DMS 273 (cell line): ENCODE data around the gene CRIP1.

Source experiments
- DNase-seq: peaks from one replicate; lab custom pipeline; 2025; ENCODE audit not compliant: unreplicated experiment; lab: John Stamatoyannopoulos, UW

The CRIP1 gene

DNA sequence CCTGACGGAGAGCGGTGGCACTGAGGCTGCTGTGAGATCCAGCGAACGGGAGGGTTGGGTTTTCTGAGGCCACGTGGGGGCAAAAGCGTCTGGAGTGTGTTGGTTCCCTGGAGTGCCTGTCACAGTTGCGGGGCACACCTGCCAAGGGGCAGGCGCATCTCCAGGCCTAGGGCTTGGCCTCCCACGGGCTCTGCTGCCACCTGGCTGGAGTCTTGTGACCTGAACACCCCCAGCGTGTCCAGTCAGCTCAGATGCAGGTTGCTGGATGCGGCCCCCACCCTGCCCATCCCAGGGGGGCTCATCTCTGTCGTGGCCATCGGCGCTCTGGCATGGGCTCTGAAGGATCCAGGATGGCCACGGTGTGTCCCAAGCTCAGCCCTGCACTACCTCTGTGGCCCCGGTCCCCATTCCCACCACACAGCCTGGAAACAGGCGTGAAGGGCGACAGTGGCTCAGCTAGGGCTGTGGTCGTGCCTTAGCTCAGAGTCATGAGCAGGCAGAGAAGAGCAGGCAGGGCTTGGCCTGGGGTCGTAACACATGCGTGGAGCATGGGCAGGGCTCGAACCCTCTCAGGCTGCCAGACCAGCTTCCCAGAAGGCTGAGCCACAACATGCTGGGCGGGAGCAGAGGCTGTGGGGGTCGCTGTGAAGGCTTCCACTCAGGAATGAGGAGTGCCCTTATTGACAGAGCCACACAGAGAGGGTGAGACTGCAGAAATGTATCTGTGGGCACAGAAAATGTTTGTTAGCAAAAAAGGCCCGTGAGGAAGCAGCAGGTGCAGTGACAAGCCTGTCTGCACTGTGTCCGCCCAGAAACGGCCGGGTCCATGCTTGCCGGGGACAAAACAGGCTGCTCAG is 35.6 kb upstream of the CRIP1 start:
- no peak for DNase-seq

DNA sequence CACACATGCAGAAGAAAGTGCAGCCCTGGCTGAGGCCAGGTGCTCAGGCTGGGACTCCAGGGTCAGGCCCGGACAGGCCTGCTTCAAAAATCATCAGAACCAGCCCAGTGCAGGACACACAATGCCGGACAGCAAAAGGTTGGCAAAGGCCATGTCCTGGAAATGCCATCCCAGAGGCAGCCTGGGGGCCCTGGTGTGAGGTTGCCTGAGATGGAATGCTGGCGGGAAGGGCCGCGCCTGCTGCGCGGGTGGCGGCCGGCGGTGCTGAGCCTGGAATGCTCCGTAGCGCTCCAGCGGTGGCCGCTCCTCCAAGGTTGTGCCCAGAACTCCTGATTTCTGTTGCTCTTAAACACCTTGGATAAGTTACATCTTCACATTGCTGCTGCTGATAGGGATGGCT is 33.7 kb upstream of the CRIP1 start:
- DNase-seq: no peak

DNA sequence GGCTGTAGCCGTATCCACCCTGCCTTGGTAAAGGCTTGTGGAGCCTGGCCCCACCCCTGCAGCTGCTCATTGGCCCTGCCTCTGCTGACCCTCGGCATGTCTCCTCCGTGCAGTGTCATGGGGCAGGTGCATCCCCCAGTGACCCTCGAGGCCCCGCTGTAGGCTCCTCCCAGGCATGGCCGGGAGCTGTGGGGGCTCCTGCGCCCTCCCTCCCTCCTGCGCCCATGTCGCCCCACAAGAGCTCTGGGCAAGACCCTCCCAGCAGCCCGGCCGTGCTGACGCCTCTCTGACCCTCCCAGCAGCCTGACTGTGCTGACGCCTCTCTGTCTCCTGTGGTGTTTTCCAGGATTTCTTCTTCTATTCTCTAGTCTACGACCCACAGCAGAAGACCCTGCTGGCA is 32.8 kb upstream of the CRIP1 start:
- no peak for DNase-seq

DNA sequence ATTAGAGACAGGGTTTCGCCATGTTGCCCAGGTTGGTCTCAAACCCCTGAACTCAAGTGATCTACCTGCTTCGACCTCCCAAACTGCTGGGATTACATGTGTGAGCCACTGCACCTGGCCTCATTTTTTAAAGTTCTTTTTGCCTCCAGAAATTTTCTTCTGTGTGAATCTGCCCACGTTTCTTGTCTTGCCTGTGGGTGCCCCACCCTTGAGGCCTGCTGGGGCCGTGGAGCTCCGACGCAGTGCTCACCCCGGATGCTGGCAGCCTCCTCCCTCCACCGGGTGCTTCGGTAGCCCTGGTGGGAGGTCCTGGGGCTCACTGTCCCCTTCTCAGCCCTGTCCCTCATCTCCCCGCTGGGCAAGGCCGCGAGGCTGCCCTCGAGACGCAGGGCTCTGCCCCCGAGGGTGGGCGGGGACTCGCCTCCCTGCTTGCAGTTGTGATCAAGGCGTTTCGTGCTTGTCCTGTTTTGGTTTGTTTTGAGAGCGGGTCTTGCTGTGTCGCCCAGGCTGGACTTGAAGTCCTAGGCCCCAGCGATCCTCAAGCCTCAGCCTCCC is 31.5 kb upstream of the CRIP1 start:
- DNase-seq: no peak

DNA sequence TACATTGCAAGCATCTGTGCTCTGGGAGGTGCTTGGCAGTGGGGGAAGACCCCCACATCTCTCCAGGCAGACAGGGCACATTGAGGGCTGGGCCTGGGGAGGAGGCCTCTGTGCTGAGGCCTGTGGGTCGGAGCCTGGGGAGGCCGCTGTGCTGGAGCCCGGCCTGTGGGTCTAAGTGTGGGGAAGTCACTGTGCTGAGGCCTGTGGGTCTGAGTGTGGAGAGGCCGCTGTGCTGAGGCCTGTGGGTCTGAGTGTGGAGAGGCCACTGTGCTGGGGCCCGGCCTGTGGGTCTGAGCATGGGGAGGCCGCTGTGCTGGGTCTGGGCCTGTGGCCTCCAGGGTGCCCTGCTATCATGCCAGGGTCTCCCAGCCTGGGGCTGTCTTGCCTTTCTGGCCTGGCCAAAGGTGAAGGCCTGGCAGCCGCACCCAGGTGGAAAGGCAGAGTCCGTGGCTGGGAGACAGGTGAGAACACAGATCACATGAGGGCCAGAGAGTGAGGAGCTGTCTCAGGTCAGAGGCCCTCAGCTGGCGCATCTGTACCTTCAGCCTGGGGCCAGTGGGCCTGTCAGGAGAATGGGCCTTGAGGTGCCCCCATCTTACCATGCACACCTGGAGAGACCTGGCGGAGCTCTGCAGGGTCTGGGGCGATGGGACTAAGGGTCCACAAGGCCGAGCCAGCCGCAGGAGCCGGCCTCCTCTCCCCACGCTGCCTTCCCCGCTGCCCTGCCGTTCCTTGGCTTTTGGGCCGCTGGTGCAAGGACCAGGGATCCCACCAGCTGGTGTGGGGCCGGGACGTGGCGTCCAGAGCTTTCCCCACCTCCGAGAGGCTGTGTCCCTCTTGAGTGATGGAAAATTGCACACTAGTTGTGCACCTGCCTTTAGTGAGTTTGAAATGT is 30.7 kb upstream of the CRIP1 start:
- no peak for DNase-seq

DNA sequence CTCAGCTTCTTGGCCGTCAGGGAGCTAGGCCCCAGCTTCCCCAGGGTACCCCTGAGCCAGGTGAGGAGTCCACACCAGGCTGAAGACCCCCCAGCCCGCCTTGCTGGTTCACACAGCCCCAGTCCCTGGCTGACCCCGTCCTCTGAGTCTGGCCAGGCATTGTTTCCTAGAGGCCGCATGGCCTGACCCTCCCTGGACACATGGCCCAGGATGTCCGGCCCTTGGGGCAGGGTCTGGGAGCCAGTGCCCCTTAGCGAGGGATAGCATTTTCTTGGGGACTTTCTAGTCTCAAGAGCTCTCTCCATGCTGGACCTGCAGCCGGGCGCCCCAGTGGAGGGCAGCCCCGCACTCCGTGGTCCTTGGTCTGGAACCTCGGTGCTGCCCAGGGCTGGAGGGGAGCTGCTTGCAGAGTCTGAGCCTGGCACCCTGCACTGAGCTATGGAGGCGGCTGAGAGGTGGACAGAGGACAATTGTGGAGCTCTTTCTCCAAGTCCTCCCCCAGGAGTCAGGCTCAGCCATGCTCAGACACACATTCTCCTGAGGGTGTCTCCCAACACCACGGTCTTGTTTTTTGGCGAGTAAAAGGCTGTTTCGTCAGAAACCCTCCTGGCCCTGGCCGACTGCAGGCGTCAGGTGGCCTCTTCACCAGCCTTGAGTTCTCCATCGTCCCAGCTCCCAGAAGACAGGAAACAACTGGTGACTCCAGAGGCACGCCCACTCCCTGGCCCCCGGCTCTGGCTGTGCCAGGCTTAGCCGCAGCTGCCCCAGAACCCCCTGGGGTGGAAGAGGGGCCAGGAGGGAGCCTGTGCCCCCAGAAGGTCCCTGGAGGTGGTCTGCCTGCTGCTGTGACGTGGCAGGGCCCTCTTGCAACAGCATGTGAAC is 29.7 kb upstream of the CRIP1 start:
- no peak for DNase-seq

DNA sequence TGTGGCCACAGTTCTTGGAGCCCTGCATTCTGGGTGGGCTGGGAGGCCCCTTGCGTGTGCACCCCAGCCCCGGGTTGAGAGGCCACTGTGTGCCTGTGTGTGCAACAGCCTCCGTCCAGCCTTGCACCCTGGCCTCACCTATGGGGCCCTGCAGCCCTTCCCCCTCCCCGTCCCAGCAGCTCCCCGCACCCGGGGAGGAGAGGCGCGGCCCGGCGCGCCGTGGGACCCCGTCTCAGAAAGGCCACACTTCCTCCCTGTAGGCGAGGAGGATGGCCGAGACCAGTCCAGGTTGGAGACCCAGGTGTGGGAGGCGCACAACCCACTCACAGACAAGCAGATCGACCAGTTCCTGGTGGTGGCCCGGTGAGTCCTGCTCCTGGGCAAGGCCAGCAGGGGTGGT is 28.7 kb upstream of the CRIP1 start:
- no peak for DNase-seq

DNA sequence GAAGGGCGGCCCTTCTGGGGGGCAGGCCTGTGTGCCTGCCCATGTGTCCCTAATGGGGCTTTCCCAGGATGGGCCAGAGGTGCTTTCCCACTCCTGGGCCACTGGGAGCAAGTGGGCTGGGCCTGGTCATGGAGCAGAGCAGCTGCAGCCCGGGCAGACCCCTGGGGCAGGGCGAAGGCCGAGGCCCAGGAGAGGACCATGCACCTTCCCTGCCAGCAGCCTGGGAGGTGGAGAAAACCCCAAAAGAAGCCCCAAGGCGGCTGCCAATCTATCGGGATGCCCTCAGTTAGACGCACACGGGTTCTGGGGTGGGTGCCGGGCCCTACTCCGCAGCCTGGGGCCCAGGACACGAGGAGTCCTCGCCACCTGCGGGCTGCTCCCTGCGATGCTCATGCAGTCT is 28.1 kb upstream of the CRIP1 start:
- DNase-seq: no peak

DNA sequence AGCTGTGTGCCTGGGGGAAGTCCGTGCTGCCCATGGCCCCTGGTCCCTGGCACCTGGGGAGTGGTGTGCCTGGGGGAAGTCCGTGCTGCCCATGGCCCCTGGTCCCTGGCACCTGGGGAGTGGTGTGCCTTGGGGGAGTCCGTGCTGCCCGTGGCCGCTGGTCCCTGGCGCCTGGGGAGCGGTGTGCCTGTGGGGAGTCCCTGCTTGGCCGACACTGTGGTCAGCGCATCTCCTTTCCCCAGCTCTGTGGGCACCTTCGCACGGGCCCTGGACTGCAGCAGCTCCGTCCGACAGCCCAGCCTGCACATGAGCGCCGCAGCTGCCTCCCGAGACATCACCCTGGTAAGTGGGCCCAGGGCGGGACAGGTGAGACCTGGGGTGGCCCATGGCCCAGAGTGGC is 26.6 kb upstream of the CRIP1 start:
- DNase-seq: no peak

DNA sequence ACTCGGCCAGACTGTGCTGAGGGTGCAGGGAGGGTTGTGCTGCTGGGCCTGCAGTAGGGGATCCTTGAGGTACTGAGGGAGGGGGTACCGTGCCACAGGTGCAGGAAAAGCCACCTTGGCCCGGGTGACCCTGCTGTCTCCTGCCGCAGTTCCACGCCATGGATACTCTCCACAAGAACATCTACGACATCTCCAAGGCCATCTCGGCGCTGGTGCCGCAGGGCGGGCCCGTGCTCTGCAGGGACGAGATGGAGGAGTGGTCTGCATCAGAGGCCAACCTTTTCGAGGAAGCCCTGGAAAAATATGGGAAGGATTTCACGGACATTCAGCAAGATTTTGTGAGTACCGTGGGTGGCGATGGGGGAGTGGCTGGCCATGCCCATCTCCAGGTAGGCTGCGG is 26.1 kb upstream of the CRIP1 start:
- DNase-seq: no peak

DNA sequence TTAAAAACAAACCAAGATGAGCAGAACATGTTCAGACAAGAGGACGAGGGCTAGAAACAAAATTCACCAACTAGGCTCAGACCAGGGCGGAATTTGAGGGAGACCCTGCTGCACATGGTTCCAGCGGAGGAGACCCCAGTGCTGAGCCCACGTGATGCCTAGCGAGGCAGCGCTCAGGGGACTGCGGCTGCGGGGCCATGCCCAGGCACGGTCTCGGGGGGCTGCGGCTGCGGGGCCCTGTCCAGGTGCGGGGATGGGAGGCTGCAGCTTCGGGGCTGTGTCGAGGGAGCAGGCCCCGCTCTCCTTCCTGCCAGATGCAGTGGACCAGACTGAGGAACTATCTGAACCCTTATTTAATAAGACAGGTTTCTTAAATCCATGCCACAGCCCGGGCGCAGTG is 24.8 kb upstream of the CRIP1 start:
- DNase-seq: no peak

DNA sequence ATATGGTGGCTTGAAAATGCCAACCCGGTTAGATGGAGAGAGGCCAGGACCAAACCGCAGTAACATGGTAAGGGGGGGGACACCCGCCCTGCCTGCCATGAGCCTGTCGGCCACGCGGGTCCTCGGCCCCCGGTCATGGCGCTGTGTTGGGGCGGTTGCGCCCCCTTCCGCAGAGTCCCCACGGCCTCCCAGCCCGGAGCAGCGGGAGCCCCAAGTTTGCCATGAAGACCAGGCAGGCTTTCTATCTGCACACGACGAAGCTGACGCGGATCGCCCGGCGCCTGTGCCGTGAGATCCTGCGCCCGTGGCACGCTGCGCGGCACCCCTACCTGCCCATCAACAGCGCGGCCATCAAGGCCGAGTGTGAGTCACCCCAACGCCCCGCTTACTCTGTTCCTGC is 22.2 kb upstream of the CRIP1 start:
- no peak for DNase-seq

DNA sequence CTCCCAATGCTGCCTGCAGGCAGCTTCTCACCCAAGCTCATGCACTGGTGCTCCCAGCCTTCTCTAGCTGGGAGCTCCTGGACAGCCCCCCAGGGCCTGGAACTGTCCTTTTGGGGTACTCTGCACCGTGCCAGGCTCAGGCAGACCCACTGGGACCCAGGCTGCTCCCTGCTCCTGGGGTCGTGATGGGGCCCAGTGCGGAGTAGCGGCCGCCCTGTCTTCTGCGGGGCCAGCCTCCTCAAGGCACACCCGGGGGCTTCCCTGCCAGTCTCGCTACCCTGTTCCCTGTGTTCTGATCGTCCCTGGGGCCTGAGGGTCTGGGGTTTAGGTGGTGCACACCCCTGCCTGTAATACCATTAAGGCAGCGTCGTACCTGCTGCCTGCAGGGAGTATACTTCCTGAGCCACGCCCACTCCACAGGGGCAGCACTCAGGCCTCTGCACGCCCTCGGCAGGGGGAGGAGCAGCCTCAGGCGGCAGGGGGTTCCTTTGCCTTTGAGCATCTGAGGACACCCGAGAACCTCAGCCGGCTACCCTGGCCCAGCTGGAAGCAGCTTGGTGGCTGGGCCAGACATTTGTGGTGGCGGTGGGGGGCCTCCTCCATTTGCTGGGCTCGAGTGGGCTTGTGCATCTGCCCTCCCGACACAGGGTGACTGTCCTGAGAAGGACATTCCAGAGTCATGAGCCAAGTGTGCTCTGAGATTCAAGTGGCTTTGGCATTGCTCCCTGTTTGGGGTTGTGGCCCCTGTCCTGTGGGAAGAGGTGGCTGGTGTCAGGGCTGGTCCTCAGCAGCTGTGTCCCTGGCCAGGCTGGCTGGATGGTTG is 21.3 kb upstream of the CRIP1 start:
- DNase-seq: peak; percentile 69

DNA sequence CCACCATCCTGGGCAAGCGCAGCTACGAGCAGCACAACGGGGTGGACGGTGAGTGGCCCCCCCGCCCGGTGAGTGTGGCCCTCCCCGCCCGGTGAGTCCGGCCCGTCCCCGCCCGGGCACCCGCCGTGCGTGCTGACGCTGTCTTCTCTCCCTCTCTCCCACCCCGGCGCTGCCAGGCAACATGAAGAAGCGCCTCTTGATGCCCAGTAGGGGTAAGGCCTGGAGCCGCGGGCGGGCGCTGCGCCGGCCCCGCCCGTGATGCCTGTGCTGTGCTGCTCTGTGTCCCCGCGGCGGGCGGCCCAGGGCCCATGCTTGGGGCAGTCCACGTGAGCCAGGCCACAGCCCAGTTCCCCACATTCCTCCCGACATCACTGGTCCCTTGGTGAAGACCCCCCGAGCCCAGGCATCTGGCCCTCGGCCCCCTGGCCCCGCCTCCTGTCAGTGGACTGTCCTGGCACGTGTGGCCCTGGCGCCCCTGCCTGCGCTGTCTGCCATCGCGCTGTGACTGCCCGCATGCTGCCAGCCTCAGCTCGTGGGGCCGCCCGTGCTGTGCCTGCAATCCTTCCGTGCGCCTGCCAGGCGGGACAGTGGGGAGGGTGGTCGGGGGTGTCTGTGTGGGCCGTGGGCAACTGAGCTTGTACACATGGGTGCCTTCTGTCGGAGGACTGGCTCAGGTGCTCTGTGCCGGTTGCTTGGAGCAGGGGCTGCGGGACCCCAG is 20.0 kb upstream of the CRIP1 start:
- DNase-seq: no peak

DNA sequence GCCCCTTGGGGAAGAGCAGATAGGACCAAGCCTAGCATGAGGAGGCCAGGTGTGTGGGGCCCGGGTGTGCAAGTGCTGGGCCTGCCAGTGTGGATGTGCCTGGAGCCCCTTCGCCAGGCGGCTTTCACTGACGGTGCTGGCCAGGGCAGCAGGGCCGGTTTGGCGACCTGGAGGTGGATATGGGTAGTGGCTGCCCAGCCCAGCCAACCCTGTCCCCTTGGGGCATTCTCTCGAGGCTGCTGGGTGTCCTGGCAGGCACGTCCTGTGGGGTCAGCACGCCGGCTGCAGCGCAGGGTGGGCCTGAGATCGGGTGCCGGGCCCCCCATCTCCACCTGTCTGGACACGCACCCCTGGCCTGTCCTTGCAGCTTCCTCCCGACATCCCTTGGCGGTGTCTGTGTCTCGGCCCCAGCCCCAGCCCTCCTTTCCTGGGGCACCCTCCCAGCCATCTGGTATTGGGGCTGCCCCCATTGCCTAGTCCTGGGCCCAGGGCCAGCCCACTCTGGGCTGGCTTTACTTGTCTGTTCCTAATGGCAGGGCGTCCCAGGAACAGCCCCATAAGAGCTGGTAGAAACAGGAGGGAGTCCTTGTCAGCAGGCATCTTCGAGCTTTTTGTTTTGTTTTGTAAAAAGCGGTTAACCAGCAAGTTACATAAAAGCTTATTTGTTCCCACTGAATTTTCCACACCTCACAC is 19.3 kb upstream of the CRIP1 start:
- peak; percentile 87 for DNase-seq

DNA sequence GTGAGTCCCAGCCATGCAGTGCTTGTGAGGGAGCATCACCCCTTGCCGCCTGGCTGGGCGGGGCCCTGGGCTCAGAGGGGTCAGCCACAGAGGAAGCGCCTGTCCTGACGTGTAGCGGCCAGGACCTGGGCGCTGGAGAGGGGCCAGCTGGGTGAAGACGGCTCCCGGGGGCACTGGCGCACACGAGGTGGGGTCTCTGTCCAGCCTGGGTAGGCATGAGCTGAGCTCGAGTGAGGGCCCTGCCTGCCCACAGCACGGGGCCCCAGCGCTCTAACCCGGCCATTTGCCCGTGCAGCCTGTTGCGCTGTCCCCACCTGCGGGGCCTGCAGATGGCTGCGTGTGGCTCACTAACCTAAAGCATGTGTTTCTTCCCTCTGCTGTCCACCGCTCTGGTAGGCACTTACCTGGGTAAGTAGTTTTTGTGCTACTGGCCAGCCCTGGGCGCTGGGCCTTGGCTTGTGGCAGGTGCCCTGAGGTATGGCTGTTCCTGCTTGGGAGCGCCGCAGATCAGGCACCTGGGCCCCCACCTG is 18.7 kb upstream of the CRIP1 start:
- no peak for DNase-seq

DNA sequence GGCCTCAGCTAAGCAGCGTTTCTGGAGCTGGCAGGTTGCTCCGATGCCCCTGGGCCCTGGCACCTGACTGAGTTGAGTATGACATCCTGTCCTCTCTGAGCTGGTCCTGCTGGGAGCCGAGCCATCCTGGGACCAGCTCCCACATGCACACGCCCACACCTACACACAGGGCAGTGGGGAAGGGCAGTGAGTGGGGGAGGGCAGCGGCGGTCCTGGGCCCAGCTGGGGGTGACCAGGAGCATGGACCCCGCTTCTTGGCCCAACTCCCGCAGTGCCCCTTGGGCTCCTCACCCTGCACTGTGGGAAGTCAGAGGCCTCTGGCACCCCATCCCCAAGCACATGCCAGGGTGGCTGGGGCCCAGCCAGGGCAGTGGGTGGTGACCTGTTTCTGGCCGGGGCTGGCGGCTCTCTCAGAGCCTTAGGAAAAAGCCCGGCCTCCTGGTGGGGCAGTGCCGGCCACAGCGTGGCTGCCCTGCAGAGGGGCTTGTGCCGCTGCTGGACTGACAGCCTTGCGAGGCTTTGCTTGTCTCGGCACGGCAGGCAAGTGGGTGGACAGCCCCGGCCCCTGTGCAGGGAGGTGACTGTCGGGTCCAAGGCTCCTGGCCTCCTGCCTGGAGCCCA is 18.0 kb upstream of the CRIP1 start:
- DNase-seq: no peak
